Neural cell (in vitro differentiated cells): ENCODE data around the gene CACNA2D4. TPM values are rescaled to one million over a fixed set of nuclear protein-coding genes. Genes with fewer than 3 reads are reported as not detected.

Source experiments
- H2AFZ ChIP-seq: fragments of 200-600, 300-800 bp; sonication (generic), shearing (Covaris generic); 2 replicates; pipeline ENCODE4 v1.6.0; 2014; ENCODE audit warnings: low read depth, mild to moderate bottlenecking, antibody characterized with exemption, low read length, moderate library complexity
- H3F3A ChIP-seq: fragments of 200-600 bp; shearing (Covaris generic); 2 replicates; pipeline ENCODE4 v1.6.1; 2016; ENCODE audit warnings: mild to moderate bottlenecking, moderate library complexity, mixed read lengths, antibody characterized with exemption, low read length; ENCODE audit not compliant: insufficient read depth, poor library complexity, severe bottlenecking
- H3K27ac ChIP-seq: fragments of 200-600, 300-800 bp; sonication (generic), shearing (Covaris generic); 2 replicates; pipeline ENCODE4 v1.5.1; 2014; ENCODE audit warnings: mild to moderate bottlenecking, low read length, moderate library complexity
- H3K27me3 ChIP-seq: fragments of 300-800, 200-600 bp; sonication (generic), shearing (Covaris generic); 2 replicates; pipeline ENCODE4 v1.6.0; 2014; ENCODE audit warnings: mild to moderate bottlenecking, low read depth, low read length, moderate library complexity; ENCODE audit not compliant: insufficient read depth
- H3K36me3 ChIP-seq: fragments of 300-800, 200-600 bp; sonication (generic), shearing (Covaris generic); 2 replicates; pipeline ENCODE4 v1.5.1; 2014; ENCODE audit warnings: mild to moderate bottlenecking, antibody characterized with exemption, low read length, moderate library complexity; ENCODE audit not compliant: insufficient read depth
- H3K4me2 ChIP-seq: fragments of 300-800, 200-600 bp; sonication (generic), shearing (Covaris generic); 2 replicates; pipeline ENCODE4 v1.6.0; 2014; ENCODE audit warnings: mild to moderate bottlenecking, low read length
- H3K4me3 ChIP-seq: fragments of 300-800, 200-600 bp; sonication (generic), shearing (Covaris generic); 2 replicates; pipeline ENCODE4 v1.5.1; 2014; ENCODE audit warnings: mild to moderate bottlenecking, low read length, moderate library complexity
- H3K79me2 ChIP-seq: fragments of 200-600 bp; shearing (Covaris generic); replicated peaks from 2 replicates; pipeline ENCODE4 v1.6.0; 2014; ENCODE audit warnings: mild to moderate bottlenecking, low read length, moderate library complexity; ENCODE audit not compliant: insufficient read depth
- H3K9ac ChIP-seq: fragments of 300-800, 200-600 bp; sonication (generic), shearing (Covaris generic); 2 replicates; pipeline ENCODE4 v1.6.1; 2016; ENCODE audit warnings: mild to moderate bottlenecking, low read length, mixed read lengths
- H3K9me2 ChIP-seq: fragments of 200-600 bp; shearing (Covaris generic); 2 replicates; pipeline ENCODE4 v1.6.1; 2016; ENCODE audit warnings: mild to moderate bottlenecking, low read length, mixed read lengths; ENCODE audit not compliant: insufficient read depth
- H3K9me3 ChIP-seq: fragments of 200-600, 300-800 bp; sonication (generic), shearing (Covaris generic); 2 replicates; pipeline ENCODE4 v1.6.1; 2016; ENCODE audit warnings: mild to moderate bottlenecking, mixed run types, low read length, moderate library complexity, mixed read lengths
- H4K20me1 ChIP-seq: fragments of 200-600 bp; shearing (Covaris generic); 2 replicates; pipeline ENCODE4 v1.6.1; 2016; ENCODE audit warnings: mild to moderate bottlenecking, mixed run types; ENCODE audit not compliant: insufficient read depth
- EP300 ChIP-seq: fragments of 450-650 bp; conservative IDR thresholded peaks from 2 replicates; pipeline ENCODE4 v1.6.1; 2014; ENCODE audit warnings: antibody characterized with exemption, mild to moderate bottlenecking, moderate library complexity; ENCODE audit not compliant: poor library complexity, severe bottlenecking
- EZH2 ChIP-seq: fragments of 200-600, 300-800 bp; shearing (Covaris generic), sonication (generic); IDR thresholded peaks from 2 replicates; pipeline ENCODE4 v1.6.1; 2014; ENCODE audit warnings: antibody characterized with exemption, low read length, borderline replicate concordance, mild to moderate bottlenecking; ENCODE audit not compliant: insufficient read depth, poor library complexity, severe bottlenecking
- MXI1 ChIP-seq: fragments of 450-650 bp; conservative IDR thresholded peaks from 2 replicates; pipeline ENCODE4 v1.6.1; 2014; ENCODE audit warnings: antibody characterized with exemption, mild to moderate bottlenecking; ENCODE audit not compliant: poor library complexity, severe bottlenecking
- POLR2AphosphoS5 ChIP-seq: IDR thresholded peaks from 2 replicates; pipeline ENCODE4 v1.6.1; 2012
- RAD21 ChIP-seq: fragments of 450-650 bp; conservative IDR thresholded peaks from 2 replicates; pipeline ENCODE4 v1.6.1; 2014; ENCODE audit warnings: antibody characterized with exemption, mild to moderate bottlenecking, moderate library complexity
- SMC3 ChIP-seq: fragments of 450-650 bp; conservative IDR thresholded peaks from 2 replicates; pipeline ENCODE4 v1.6.1; 2014; ENCODE audit warnings: antibody characterized with exemption, mild to moderate bottlenecking, moderate library complexity; ENCODE audit not compliant: poor library complexity
- TAF1 ChIP-seq: IDR thresholded peaks from 2 replicates; pipeline ENCODE4 v1.6.1; 2012; ENCODE audit warnings: low read depth
- polyA plus RNA-seq: library from polyadenylated mRNA; depleted of rRNA; stranded (reverse); fragments of >200 nt; gene quantifications from 2 replicates; pipeline ENCODE4 v1.2.3, GENCODE V29; 2014
- TF ChIP-seq, protein P1 (sequence below): fragments of 450-650 bp; IDR thresholded peaks from 2 replicates; pipeline ENCODE4 v1.5.1; 2014; ENCODE audit warnings: antibody characterized with exemption, mild to moderate bottlenecking, moderate library complexity; ENCODE audit not compliant: poor library complexity, severe bottlenecking
- TF ChIP-seq, protein P2 (sequence below): IDR thresholded peaks from 2 replicates; pipeline ENCODE4 v1.6.1; 2012; ENCODE audit warnings: borderline replicate concordance

Gene CACNA2D4
- polyA plus RNA-seq, 1 donor from 2014 or later = not detected

DNA sequence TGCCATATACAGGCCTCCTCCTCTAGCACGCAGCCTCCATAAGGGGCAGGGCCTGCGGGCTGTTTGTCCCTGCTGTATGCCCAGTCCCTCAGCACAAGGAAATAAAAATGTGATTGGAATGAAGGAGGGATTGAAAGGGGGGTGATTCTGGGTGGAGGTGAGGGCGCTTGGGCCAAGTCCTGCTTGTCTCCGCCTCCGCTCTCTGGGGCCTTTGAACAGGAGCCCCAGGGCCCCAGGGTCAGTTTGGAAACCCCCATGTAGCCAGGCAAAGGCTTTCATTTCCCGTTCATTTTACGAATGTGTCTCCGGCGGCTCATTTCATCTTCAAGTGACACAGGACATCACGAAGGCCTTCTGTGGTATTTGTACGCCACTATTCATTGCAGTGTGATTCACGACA, 4.5 kb upstream of the CACNA2D4 start:
- no peaks in the 10 kb centered on the region for H4K20me1 ChIP-seq
- H3K9ac ChIP-seq = no peak overlapping the region
- no peaks in the 10 kb centered on the region for H3K36me3 ChIP-seq
- H3K9me3 ChIP-seq = no peaks in the 10 kb centered on the region
- H3K4me2 ChIP-seq = no peak overlapping the region
- H2AFZ ChIP-seq = no peak overlapping the region
- H3K27me3 ChIP-seq = no peaks in the 10 kb centered on the region
- TF ChIP-seq, protein P1, sequence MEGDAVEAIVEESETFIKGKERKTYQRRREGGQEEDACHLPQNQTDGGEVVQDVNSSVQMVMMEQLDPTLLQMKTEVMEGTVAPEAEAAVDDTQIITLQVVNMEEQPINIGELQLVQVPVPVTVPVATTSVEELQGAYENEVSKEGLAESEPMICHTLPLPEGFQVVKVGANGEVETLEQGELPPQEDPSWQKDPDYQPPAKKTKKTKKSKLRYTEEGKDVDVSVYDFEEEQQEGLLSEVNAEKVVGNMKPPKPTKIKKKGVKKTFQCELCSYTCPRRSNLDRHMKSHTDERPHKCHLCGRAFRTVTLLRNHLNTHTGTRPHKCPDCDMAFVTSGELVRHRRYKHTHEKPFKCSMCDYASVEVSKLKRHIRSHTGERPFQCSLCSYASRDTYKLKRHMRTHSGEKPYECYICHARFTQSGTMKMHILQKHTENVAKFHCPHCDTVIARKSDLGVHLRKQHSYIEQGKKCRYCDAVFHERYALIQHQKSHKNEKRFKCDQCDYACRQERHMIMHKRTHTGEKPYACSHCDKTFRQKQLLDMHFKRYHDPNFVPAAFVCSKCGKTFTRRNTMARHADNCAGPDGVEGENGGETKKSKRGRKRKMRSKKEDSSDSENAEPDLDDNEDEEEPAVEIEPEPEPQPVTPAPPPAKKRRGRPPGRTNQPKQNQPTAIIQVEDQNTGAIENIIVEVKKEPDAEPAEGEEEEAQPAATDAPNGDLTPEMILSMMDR = no peak
- TF ChIP-seq POLR2AphosphoS5 (no peak), RAD21 (no peak), EP300 (no peak), MXI1 (no peak), TAF1 (no peak), SMC3 (no peak), EZH2 (no peak)
- TF ChIP-seq, protein P2, sequence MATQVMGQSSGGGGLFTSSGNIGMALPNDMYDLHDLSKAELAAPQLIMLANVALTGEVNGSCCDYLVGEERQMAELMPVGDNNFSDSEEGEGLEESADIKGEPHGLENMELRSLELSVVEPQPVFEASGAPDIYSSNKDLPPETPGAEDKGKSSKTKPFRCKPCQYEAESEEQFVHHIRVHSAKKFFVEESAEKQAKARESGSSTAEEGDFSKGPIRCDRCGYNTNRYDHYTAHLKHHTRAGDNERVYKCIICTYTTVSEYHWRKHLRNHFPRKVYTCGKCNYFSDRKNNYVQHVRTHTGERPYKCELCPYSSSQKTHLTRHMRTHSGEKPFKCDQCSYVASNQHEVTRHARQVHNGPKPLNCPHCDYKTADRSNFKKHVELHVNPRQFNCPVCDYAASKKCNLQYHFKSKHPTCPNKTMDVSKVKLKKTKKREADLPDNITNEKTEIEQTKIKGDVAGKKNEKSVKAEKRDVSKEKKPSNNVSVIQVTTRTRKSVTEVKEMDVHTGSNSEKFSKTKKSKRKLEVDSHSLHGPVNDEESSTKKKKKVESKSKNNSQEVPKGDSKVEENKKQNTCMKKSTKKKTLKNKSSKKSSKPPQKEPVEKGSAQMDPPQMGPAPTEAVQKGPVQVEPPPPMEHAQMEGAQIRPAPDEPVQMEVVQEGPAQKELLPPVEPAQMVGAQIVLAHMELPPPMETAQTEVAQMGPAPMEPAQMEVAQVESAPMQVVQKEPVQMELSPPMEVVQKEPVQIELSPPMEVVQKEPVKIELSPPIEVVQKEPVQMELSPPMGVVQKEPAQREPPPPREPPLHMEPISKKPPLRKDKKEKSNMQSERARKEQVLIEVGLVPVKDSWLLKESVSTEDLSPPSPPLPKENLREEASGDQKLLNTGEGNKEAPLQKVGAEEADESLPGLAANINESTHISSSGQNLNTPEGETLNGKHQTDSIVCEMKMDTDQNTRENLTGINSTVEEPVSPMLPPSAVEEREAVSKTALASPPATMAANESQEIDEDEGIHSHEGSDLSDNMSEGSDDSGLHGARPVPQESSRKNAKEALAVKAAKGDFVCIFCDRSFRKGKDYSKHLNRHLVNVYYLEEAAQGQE = no peak
- no peaks in the 10 kb centered on the region for H3F3A ChIP-seq
- no peak overlapping the region for H3K27ac ChIP-seq
- H3K4me3 ChIP-seq = no peak overlapping the region
- H3K79me2 ChIP-seq = no peaks in the 10 kb centered on the region
- H3K9me2 ChIP-seq = no peaks in the 10 kb centered on the region

DNA sequence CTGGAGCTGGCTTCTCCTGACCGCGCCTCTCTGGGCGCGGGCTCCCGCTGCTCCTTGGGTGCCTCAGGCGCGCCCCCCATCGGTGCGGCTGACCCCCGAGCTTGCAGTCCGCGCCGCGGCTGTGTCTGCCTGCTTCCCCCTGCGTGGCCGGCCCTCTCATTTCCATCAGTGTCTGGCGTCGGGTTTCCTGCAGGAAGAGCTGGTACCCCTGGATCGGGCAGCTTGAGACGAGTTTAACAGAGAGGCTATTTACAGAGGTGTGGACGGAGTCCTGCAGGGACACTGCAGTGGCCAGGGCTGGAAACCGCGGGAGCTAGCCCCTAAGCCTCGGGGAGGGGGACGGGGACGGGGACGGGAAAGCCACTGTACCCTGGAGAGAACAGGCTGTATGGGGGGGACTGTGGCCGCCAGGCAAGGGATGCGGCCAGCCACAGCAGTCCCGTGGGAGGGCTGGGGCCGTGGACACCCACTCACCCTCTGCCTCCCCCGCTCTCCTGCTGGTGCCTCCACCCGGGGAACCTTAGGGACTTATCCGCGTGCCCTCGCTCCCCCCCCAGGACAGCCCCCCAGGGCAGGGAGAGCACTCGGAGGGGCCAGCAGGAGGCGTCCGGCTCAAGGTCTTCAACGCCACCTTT, 3.7 kb upstream of the CACNA2D4 start:
- H2AFZ ChIP-seq = no peak overlapping the region
- H3K36me3 ChIP-seq = no peaks in the 10 kb centered on the region
- no peaks in the 10 kb centered on the region for H3F3A ChIP-seq

More for the DNA sequence above, 3.7 kb upstream of the CACNA2D4 start:
- Histone ChIP-seq H3K79me2 (no peaks in the 10 kb centered on the region), H3K4me2 (no peak overlapping the region), H4K20me1 (no peaks in the 10 kb centered on the region), H3K27ac (no peak overlapping the region), H3K9me3 (no peaks in the 10 kb centered on the region), H3K9me2 (no peaks in the 10 kb centered on the region), H3K9ac (no peak overlapping the region), H3K27me3 (no peaks in the 10 kb centered on the region), H3K4me3 (no peak overlapping the region)
- TF ChIP-seq TAF1 = no peak
- TF ChIP-seq, protein P2 = no peak
